ENCODE data around the gene LTBP1. TPM values are rescaled to one million over a fixed set of nuclear protein-coding genes. Genes with fewer than 3 reads are reported as not detected.

The LTBP1 gene
- total RNA-seq, 4 donors from 2014 or later = 15.8 to 56.7 (median 28.3) TPM

GRCh38 chr2:33197198-33197938 is 250.6 kb downstream of the LTBP1 start:
- no peak overlapping the region for H3K4me3 ChIP-seq
- 66 to 73% methylated on average over 4 to 5 of the region's 5 CpGs for WGBS, 2 donors (ENCODE audit: low coverage in 1 of 2)
- peaks cover 0 to 14% (median 1%) of the 10 kb centered on the region in 4 donors for H3K4me1 ChIP-seq
- intact Hi-C loops (cut with DNase I; ENCODE audit: low total_unique reads) (no loop called here), in situ Hi-C loops (cut with MboI; ENCODE audit: low pct_ligation_motif_present in 1 of 4, low pct_unique_long_range_greater_than_20kb in 1 of 4, low sequenced_read_pairs in 3 of 4) (no loop called here)
- DNase-seq = no peak
- TF ChIP-seq EP300 (IDR thresholded peaks at IDR 0.05; ENCODE audit: low read depth) = no peak
- no peak for TF ChIP-seq CTCF (IDR thresholded peaks at IDR 0.05)
- no peak for TF ChIP-seq POLR2A (IDR thresholded peaks at IDR 0.05)
- TF ChIP-seq POLR2AphosphoS5 (IDR thresholded peaks at IDR 0.05) = no peak
- H3K27me3 ChIP-seq = no peaks in the 10 kb centered on the region
- H3K36me3 ChIP-seq = no peaks in the 10 kb centered on the region
- no peak overlapping the region for H3K27ac ChIP-seq
- no peaks in the 10 kb centered on the region for H3K9me3 ChIP-seq

- intact Hi-C loops (cut with DNase I; ENCODE audit: low total_unique reads) (no loop called here), in situ Hi-C loops (cut with MboI; ENCODE audit: low pct_ligation_motif_present in 1 of 4, low pct_unique_long_range_greater_than_20kb in 1 of 4, low sequenced_read_pairs in 3 of 4) (no loop called here)
- 83 to 94% methylated on average over 5 to 9 of the region's 9 CpGs for WGBS, 2 donors (ENCODE audit: low coverage in 1 of 2)
- no peaks in the 10 kb centered on the region for H3K27me3 ChIP-seq
- TF ChIP-seq POLR2AphosphoS5 (IDR thresholded peaks at IDR 0.05) (no peak), EP300 (IDR thresholded peaks at IDR 0.05; ENCODE audit: low read depth) (no peak), CTCF (IDR thresholded peaks at IDR 0.05) (no peak), POLR2A (IDR thresholded peaks at IDR 0.05) (no peak)
- no peak overlapping the region for H3K4me3 ChIP-seq
- no peaks in the 10 kb centered on the region for H3K36me3 ChIP-seq
- peaks cover 0 to 3% (median 0%) of the 10 kb centered on the region in 4 donors for H3K4me1 ChIP-seq
- DNase-seq = no peak
- H3K27ac ChIP-seq = no peak overlapping the region
- no peaks in the 10 kb centered on the region for H3K9me3 ChIP-seq
Measured at GRCh38 chr2:33202641-33203522, 256.1 kb downstream of the LTBP1 start.

- H3K4me3 ChIP-seq = no peak overlapping the region
- intact Hi-C loops (cut with DNase I; ENCODE audit: low total_unique reads) = no loop called here
- peaks cover 0 to 3% (median 0%) of the 10 kb centered on the region in 4 donors for H3K4me1 ChIP-seq
- TF ChIP-seq CTCF (IDR thresholded peaks at IDR 0.05) (no peak), POLR2AphosphoS5 (IDR thresholded peaks at IDR 0.05) (no peak), POLR2A (IDR thresholded peaks at IDR 0.05) (no peak), EP300 (IDR thresholded peaks at IDR 0.05; ENCODE audit: low read depth) (no peak)
- H3K36me3 ChIP-seq = no peaks in the 10 kb centered on the region
- WGBS, 2 donors (ENCODE audit: low coverage in 1 of 2) = 77 to 82% methylated on average over 2 of the region's 2 CpGs
- H3K9me3 ChIP-seq = no peaks in the 10 kb centered on the region
- DNase-seq = no peak
- no peak overlapping the region for H3K27ac ChIP-seq
- in situ Hi-C loops (cut with MboI; ENCODE audit: low pct_ligation_motif_present in 1 of 4, low pct_unique_long_range_greater_than_20kb in 1 of 4, low sequenced_read_pairs in 3 of 4) = no loop called here
- no peaks in the 10 kb centered on the region for H3K27me3 ChIP-seq
Measured at GRCh38 chr2:33204945-33205344, 258.2 kb downstream of the LTBP1 start.

- intact Hi-C loops (cut with DNase I; ENCODE audit: low total_unique reads) (no loop called here), in situ Hi-C loops (cut with MboI; ENCODE audit: low pct_ligation_motif_present in 1 of 4, low pct_unique_long_range_greater_than_20kb in 1 of 4, low sequenced_read_pairs in 3 of 4) (no loop called here)
- Histone ChIP-seq H3K4me1 (peaks cover 0 to 3% (median under 1%) of the 10 kb centered on the region in 4 donors), H3K36me3 (no peaks in the 10 kb centered on the region), H3K27ac (no peak overlapping the region), H3K27me3 (no peaks in the 10 kb centered on the region), H3K9me3 (no peaks in the 10 kb centered on the region), H3K4me3 (no peak overlapping the region)
- no peak for TF ChIP-seq EP300 (IDR thresholded peaks at IDR 0.05; ENCODE audit: low read depth)
- no peak for TF ChIP-seq POLR2A (IDR thresholded peaks at IDR 0.05)
- TF ChIP-seq POLR2AphosphoS5 (IDR thresholded peaks at IDR 0.05) = no peak
- no peak for TF ChIP-seq CTCF (IDR thresholded peaks at IDR 0.05)
- DNase-seq = no peak
- 84 to 100% methylated on average over 1 of the region's 1 CpG for WGBS, 2 donors (ENCODE audit: low coverage in 1 of 2)
Measured at GRCh38 chr2:33205693-33206434, 259.1 kb downstream of the LTBP1 start.

Measured in transverse colon (tissue), 4 donors.